Stimulated activated CD4-positive, alpha-beta T cell treated with anti-CD3 and anti-CD28 coated beads, Interleukin-2, amount 100 ng/mL, for 24 hours (primary cell): ENCODE results near the gene THUMPD1.
"Not testable (repeated sequence)": the region's sequence is repeated elsewhere in the genome, so short reads cannot be mapped to it uniquely, and the experiment has no call there.

Experiments
- DNase-seq, 2 donors: peaks; one replicate each; pipeline ENCODE4 v3.0.0-alpha.2; 2020

Gene THUMPD1, protein sequence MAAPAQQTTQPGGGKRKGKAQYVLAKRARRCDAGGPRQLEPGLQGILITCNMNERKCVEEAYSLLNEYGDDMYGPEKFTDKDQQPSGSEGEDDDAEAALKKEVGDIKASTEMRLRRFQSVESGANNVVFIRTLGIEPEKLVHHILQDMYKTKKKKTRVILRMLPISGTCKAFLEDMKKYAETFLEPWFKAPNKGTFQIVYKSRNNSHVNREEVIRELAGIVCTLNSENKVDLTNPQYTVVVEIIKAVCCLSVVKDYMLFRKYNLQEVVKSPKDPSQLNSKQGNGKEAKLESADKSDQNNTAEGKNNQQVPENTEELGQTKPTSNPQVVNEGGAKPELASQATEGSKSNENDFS

GRCh38 chr16:20741554-20742285, at the start of gene THUMPD1:
TSS of gene THUMPD1 (minus strand) at chr16:20741818. CDS start at chr16:20741739, 79 bp downstream.
- peak; percentile 99 for DNase-seq

DNA sequence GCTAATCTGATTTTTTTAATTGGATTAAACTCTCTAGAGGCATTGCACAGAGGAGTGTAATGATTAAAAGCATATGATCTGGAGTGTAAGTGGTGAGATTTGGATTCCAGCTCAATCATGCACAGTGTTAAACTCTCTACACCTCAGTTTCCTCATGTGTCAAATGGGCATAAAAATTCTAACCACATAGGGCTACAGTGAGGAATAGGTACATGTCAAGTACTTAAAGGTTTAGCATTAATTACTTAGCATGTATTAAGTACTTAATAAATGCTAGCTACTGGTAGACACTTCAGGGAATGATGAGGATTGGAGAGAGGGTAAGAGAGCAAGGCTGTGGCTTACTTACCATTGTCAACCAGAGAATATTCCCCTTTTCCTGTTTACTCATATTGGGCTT, 47.5 kb upstream of the THUMPD1 start:
- no peak for DNase-seq

GRCh38 chr16:20784204-20784603, 42.6 kb upstream of the THUMPD1 start:
- DNase-seq: no peak

DNA sequence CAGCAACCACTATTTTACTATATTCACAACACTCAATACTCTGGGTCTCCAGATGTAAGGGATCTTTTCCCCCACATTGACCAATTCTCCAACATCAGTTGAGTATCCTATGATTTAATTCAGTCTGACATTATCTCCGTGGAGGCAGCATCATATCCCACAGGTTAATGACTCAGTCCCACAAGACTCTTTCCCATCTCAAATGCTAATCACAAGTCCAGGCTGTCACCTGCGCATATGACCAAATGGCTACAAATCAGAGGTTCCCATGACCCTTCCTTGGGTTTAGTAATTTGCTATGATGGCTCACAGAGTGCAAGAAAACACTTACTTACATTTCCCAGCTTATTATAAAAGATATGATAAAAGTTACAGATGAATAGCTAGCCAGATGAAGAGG, 40.9 kb upstream of the THUMPD1 start:
- DNase-seq: no peak

- DNase-seq: no peak
Measured at GRCh38 chr16:20781697-20782096, 40.1 kb upstream of the THUMPD1 start.

DNA sequence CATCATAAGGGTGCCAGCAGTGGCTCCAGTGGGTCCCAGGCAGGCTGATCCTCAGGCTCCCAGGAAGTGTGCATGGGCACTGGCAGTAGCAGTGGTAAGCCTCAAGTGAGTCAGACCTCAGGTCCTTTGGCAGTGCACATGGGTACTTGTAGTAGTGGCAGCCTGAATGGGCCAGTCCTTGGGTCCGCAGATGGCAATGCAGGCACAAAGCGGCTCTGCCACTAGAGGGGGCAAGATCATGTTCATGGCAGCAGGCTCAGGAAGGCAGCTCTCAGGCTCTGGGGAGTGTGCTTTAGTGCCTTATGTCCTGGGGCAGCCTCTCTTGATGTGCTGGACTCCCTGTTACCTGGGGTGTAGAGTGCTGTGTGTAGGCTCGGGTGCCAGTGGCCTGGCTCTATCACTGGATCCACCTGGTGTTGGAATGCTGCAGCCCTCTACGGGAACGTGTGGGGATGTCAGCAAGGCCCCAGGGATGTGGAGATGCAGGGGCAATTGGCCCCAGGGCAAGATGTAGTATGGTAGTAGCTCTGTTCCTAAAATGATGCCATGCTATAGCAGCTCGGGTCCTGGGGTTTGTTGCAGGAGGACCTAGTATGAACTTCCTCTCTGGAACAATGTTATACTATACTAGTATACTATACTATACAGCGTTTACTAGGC, 33.2 kb upstream of the THUMPD1 start:
- DNase-seq: peak; percentile 69 to 73

DNA sequence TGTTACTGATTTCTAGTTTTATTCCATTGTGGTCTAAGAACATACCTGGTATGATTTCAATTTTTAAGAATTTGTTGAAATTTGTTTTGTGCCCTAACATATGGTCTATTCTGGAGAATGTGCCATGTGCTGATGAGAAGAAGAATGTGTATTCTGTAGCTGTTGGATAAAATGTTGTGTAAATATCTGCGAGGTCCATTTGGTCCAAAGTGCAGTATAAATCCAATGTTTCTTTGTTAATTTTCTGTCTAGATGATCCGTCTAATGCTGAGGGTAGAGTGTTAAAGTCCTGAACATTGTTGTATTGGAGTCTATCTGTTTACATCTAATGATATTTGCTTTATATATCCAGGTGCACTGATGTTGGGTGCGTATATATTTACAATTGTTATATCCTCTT, 32.1 kb upstream of the THUMPD1 start:
- no peak for DNase-seq

- DNase-seq: no peak
Measured at GRCh38 chr16:20768818-20769217, 27.2 kb upstream of the THUMPD1 start.

- no peak for DNase-seq
Measured at GRCh38 chr16:20768121-20768520, 26.5 kb upstream of the THUMPD1 start.

DNA sequence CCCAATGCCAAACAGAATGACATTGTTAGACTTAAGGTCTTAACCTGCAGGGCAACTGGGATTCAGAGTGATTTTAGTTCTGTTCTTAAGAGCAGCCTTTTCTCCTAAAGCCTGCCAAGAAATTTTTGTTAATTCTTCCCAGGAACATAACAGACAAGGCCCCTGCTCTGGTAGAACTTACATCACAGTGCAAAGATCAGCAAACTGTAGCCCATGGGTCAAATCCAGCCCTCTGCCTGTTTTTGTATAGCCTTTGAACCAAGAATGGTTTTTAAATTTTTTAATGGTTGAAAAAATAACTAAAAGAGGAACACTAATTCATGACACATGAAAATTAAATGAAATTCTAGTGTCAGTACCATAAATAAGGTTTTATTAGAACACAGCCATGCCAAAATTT, 26.0 kb upstream of the THUMPD1 start:
- DNase-seq: no peak

DNA sequence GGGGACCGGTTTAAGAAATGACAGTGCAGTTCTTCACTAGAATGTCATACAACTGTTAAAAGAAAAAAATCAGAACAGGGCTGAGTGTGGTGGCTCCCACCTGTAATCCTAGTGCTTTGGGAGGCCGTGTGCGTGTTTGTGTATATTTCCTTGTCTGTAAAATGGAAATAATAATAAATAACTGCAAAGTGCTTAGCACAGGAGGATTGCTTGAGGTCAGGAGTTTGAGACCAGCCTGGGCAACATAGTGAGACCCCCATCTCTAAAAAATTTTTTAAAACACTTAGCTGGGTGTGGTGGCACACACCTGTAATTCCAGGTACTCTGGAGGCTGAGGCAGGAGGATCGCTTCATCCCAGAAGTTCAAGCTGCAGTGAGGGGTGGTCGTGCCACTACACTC, 24.7 kb upstream of the THUMPD1 start:
- no peak for DNase-seq

- no peak for DNase-seq
Measured at GRCh38 chr16:20765732-20766131, 24.1 kb upstream of the THUMPD1 start.

GRCh38 chr16:20764448-20764847, 22.8 kb upstream of the THUMPD1 start:
- DNase-seq: not testable (repeated sequence)

DNA sequence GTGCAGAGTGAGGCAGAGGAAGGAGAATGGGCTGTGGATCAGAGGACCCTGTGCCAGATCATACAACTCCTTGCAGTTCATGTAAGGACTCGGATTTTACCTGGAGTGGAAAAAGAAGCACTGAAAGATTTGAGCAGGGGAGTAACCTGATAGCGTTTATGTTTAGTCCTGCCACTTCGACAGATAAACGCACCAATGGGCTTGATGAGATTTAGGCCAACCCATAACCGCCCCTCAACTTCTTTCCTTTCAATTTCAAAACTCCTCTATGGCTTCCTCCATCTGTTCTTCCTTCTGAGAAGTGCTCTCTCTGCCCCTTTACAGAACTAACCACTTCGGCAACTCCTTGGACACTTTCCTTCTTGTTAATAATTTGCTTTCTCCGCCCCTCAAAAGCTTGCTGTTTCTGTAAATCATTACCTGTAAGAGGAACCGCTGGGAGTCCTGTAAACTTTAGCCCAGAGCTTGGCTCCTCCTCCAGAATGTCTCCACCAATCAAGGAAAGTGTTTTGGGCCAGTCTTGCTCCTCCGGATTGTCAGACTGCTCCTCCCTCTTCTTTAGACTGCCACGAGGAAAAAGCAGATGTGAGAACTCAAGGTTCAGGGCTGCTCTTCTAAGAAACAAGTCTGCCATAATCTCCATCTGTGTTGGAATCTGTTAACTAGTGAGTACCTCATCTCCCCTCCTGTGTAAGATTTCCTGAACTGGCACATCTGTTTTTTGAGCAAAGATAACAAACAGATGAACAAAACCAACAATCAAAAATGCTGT, 22.0 kb upstream of the THUMPD1 start, which contains the start of gene ACSM3:
Gene ACSM3, plus strand, starts transcription at position 554 of the 772 bp plus-strand sequence. CDS start 6,021 bp downstream, outside the sequence.
- peak; percentile 52 to 61 for DNase-seq

GRCh38 chr16:20762404-20763123, 20.9 kb upstream of the THUMPD1 start:
- DNase-seq: no peak

- no peak for DNase-seq
Measured at GRCh38 chr16:20761175-20761574, 19.6 kb upstream of the THUMPD1 start.

- no peak for DNase-seq
Measured at GRCh38 chr16:20760346-20760745, 18.7 kb upstream of the THUMPD1 start.

- not testable (repeated sequence) for DNase-seq
Measured at GRCh38 chr16:20755799-20756198, 14.2 kb upstream of the THUMPD1 start.

GRCh38 chr16:20755238-20755637, 13.6 kb upstream of the THUMPD1 start:
- DNase-seq: no peak

- no peak for DNase-seq
Measured at GRCh38 chr16:20753727-20754126, 12.1 kb upstream of the THUMPD1 start.

DNA sequence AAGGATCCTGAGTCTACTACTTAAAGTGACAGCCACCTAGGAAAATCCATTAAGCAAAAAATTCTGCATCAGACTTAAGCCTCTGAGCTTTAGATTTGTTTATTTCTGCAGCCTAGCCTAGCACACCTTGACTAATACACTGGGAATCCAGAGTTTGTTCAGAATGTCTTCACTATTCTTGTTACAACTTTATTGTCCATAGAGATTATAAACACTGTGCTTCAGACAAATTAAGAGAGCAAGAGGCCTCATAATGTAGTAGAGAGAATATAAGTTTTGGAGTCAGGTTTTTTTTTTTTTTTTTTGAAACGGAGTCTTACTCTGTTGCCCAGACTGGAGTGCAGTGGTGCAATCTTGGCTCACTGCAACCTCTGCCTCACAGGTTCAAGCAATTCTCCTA, 8.9 kb upstream of the THUMPD1 start:
- no peak for DNase-seq

- no peak for DNase-seq
Measured at GRCh38 chr16:20749474-20749873, 7.9 kb upstream of the THUMPD1 start.
